CD4-positive, alpha-beta T cell treated with Interferon gamma for 1 hour (primary cell): ENCODE results near the gene PRDM13.
"Not testable (repeated sequence)": the region's sequence is repeated elsewhere in the genome, so short reads cannot be mapped to it uniquely, and the experiment has no call there.

ENCODE experiments used
- DNase-seq: peaks from one replicate; pipeline ENCODE4 v3.0.0-alpha.2; 2020

PRDM13 gene

GRCh38 chr6:99606656-99607415 is at the start of gene PRDM13:
Gene PRDM13 (plus strand): TSS chr6:99606833. CDS start chr6:99607035, 202 bp downstream.
- DNase-seq = no peak

DNA sequence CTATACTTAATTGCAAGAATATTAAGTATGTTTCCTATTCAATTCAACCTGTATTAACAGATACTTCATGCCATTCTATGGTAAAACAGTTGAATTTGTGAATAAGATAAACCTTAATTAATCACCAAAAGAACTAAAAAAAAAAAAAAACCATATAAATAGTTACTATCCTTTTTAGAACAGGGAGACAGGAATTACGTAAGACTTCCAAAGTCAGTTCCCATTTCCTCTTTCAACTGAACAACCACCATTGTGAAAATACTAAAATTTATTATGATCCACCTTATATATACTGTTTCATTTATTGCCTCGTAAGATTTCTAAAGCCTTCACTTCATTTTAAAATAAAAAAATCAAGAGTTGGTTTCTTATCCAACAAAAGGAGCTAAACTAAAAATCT is 47.6 kb upstream of the PRDM13 start:
- no peak for DNase-seq

DNA sequence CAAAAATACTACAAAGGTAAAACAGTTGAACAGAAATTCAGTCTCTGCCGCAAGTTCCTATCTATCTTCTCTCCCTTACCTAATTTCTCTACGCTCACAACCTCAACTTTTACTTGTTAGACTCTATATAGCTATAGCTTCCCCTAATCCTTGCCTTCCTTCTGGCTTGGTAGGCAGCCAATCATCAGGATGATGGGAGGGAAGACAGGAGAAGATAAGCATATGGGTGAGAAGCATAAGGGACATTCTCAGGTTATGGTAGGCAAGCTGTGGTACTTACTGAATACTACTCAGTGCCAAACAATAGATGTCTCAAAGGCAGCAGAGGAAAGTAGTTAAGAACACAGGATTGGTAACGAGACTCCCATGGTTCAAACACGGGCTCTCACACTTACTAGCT is 46.0 kb upstream of the PRDM13 start:
- DNase-seq = no peak

GRCh38 chr6:99563056-99563723 is 43.4 kb upstream of the PRDM13 start:
- no peak for DNase-seq

GRCh38 chr6:99568103-99568933 is 38.3 kb upstream of the PRDM13 start, which contains the start of gene CCNC:
Gene CCNC (minus strand): TSS chr6:99568660. CDS start chr6:99568527, 133 bp downstream.
- peak; percentile 90 for DNase-seq

DNA sequence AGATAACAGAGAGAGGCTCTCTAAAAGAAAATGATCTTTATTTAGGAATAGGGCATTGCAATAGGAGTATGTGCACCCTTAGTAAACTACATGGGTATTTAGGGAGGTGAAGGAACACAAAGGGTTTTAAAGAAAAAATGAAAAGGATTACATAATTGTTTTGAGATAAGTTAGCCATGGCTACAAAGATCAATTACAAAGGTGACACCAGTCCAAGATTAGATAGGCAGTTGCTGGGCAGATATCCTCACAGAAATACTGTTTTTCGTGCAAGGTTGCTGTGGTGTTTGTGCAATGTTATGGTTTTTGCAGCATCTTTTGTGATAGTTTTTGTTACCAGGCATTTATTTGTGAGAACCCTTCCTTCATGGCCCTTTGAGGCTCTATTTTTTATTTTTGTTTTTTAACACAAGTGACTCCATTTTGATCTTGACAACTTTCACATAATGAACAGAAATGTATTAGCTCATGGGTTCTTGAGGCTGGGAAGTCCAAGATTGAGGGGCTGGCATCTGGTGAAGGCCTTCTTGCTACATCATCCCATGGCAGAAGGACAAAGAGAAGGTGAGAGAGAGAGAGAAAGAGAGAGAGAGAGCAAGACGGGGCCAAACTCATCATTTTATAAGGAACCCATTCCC is 32.5 kb upstream of the PRDM13 start:
- no peak for DNase-seq

- no peak for DNase-seq
Measured at GRCh38 chr6:99575544-99576227, 30.9 kb upstream of the PRDM13 start.

DNA sequence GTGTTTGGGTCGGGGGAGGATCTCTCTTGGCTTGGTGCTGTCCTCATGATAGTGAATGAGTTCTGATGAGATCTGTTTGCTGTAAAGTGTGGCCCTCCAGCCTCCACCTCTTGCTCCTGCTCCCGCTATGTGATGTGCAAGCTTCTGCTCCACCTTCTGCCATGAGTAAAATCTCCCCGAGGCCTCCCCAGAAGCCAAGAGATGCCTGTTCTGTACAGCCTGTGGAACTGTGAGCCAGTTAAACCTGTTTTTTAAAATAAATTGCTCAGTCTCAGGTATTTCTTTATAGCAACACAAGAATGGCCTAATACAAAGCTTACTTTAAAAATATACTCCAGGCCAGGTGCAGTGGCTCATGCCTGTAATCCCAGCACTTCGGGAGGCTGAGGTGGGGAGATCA is 26.9 kb upstream of the PRDM13 start:
- DNase-seq = no peak

- DNase-seq = no peak
Measured at GRCh38 chr6:99587792-99588191, 18.8 kb upstream of the PRDM13 start.

GRCh38 chr6:99588618-99589289 is 17.9 kb upstream of the PRDM13 start:
- DNase-seq = peak; percentile 64

- DNase-seq = no peak
Measured at GRCh38 chr6:99589290-99589672, 17.4 kb upstream of the PRDM13 start.

- no peak for DNase-seq
Measured at GRCh38 chr6:99589907-99590493, 16.6 kb upstream of the PRDM13 start.

DNA sequence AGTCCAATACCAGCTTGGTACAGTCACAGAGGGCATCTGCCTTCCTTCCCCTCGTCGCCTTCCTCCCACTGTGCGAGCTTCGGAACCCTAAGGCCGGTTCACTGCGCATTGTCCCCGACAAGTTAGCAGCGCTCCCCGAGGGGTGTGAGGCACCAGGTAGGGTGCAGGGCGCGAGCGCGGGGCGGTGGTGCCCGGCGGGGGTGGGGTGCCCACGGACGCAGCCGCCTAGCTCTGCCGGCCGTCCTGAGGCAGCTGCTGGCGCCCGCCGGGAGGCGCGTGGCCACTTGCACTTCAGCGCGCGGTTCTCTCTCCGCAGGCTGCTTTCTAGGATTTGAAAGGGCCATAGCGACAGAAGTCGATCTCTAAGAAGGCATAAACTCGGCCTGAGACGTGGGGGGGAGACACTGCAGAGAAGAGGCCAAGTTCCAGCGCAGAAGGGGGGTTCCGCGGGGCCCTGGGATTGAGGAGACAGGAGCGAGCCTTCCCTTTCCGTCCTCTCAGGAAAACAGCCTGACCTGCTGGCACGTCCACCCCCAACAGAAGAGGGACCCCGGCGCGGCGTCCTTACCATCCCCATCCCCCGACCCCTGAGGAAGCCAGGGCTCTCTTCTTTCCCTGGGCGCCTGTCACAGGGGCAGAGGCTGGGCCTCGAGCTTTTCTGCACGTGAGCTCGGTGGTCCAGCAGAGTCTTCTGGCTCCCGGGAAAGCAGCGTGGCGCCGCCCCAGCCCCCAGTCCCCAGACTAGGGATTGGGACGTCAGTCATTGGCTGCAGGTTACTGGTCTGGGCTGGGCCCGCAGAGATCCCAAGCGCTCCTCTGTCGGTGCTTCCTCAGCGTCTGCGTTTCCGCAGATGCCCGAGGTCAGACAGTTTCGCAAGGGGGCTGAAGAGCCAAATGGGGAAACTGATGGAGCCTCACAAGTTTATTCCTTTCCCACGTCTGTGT is 15.6 kb upstream of the PRDM13 start:
- no peak for DNase-seq

DNA sequence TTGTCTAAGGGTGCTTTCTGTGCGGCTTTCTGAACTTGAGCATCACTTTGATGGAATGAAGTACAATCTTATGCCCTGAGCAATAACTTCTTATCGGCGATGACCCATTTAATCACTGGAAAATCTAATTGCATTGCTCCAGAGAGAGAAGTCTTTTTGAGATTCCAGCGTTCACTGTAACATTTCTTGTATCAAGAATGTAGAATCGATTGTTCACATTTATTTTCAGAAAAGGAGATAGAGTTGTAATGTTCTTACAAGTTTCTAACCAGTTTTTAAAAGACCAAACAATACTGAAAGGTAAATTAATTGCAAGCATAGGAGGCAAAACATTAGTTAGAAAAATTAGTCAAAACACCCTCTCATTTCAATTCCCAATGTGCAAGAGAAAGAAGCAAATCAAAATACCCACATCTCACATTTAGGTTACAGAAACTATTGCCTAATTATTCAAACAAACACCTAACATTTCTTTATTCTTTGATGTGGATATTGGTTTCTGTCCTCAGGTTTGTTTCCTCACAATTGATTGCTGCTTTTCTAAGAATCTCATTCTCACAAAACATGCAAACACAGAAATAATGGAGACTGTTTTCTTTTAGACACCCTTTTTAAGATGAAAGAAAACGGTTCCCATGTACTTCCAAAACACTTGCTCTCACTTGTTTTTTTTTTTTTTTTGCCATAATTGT is 14.8 kb upstream of the PRDM13 start:
- no peak for DNase-seq

DNA sequence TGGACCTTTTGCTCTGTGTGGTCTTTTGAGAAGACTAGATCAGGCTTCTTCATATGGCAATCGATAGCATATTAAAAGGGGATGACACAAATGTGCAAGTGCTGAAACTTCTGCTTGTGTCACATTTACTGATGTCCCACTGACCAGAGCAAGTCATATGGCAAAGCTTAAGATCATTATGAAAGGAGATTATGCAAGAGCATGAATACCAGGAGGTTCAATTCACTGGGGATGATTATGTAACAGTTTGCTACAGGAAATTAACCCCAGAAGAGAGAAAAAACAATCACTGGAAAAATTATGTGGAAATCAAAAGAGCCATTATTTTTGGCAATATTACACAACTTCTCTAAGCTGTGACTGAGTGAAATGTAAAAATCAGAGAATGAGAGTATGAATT is 13.7 kb upstream of the PRDM13 start:
- DNase-seq = no peak

GRCh38 chr6:99594696-99595095 is 11.9 kb upstream of the PRDM13 start:
- not testable (repeated sequence) for DNase-seq

DNA sequence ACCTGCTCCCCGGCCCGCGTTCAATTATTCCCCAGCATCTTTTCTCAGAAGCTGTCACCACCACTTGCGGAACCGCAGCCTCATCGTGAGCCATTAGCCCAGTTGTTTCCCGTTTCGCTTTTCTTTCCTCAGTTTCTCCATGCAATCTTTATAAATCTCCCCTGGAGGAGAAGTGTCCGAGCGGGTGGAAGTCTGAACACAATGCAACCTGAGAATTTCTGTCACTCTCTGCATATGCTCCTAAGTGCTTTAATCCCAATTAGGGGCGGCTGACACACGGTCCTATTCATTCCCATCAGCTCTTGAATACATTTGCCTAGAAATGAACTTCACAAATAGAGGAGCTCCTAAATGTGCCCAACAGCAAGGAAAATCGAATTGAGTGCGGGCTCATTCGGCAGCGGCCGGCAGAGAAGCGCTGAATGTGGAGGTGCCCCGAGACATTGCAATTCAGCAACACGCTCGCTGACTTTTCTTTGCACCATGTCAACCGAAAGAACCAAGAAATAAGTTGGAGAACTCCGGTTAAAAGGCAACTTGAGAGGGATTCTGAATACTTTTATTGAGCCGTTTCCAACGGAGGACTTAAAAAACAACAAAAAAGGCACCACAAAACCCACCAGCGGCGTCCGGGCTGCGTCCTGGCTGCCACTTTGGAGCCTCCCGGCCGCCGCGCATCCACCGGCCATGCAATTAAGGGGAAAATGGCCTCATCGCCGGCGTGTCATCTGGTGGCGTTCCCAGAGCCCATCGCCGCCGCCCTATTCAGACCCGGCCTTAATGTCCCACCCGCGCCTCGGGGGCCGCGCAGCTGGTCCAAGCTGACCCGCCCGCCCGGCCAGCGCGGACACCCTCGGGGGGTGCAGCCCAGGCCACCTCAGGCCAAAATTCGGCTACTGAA is 3.9 kb upstream of the PRDM13 start:
- DNase-seq = no peak

DNA sequence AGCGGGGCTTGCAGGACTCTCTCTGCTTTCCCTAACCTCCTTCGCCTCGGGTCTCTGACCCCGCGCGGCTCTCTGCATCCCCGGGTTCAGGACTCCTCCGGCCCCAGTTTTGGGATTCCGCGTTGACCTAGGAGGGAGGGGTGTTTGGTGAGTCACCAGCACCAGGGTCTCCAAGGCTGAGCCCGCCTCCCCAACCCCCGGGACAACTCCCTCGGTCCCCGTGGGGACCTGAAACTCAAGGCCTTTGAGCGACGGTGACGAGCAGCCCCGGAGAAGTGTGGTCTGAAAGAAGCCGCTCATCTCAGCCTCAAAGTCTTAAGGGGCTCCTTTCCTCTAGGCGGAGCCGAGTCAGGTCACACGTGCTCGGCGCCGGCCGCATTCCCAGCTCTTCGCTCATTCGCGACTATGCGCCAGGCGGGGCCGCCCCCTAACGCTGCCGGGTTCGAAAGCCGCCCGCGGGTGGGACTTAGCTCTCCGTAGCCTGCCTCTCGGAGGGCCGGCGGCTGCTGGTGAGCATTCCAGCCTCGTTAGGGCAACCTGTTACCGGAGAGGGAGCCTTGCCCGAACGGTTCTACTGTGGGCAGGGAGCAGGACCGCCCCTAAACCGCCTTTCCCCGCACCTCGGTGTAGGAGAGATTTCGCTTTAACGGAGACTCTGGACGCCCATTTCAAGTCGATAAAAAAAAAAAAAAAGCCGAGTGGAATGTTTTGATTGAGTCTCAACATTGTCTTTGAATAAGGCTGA is 3.0 kb upstream of the PRDM13 start:
- DNase-seq = no peak
